Islet of Langerhans (tissue), 1 donor: ENCODE measurements around the gene LRRC52.
A peak's percentile ranks its signal among the peaks of the same experiment; 100 is the strongest.

ENCODE experiments used
- FAIRE-seq: peaks from one replicate; lab custom pipeline; 2011; peaks lifted over from hg19 to GRCh38; lab: Jason Lieb, UNC

Gene LRRC52, protein sequence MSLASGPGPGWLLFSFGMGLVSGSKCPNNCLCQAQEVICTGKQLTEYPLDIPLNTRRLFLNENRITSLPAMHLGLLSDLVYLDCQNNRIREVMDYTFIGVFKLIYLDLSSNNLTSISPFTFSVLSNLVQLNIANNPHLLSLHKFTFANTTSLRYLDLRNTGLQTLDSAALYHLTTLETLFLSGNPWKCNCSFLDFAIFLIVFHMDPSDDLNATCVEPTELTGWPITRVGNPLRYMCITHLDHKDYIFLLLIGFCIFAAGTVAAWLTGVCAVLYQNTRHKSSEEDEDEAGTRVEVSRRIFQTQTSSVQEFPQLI

DNA sequence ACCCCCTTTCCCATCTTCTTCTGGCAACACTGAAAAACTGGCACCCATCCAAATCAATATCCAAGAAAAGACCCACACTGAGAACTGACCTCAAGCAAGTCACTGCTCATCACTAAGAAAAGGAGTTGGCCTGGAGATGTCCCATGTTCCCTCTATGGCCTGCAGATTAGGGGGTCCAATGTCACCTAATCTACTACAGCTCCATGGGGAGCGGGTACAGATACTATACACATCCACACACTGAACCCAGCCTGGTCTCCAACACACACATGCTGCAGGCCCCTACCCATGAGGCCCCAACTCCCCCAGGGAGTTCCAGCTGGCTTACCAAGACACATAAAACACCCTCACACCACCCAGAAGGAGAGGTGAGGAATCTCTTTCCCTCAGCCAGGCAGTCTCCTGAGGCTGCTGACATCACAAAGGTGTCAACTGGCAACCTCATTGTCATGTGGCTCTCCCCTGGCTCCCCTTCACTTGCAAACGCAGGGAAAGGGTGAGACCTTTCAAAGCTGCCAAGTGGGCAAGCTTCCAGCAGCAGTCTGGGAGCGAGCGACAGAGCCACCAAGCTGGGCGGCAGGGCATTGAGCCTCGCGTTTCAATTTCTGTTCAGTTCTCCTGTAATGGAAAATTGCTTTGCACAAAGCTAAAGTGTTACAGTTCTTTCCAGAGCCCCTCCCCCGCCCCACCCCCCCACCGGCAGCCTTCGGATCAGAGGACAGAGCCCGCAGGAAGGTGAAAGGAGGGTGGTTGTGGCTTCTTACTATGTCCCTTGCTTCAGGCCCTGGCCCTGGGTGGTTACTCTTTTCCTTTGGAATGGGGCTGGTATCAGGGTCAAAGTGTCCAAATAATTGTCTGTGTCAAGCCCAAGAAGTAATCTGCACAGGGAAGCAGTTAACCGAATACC is at the start of gene LRRC52:
Gene LRRC52 (plus strand): TSS at position 469 of the 907 bp plus-strand sequence. CDS start 297 bp downstream, at position 766.
- peak; percentile 55 for FAIRE-seq

DNA sequence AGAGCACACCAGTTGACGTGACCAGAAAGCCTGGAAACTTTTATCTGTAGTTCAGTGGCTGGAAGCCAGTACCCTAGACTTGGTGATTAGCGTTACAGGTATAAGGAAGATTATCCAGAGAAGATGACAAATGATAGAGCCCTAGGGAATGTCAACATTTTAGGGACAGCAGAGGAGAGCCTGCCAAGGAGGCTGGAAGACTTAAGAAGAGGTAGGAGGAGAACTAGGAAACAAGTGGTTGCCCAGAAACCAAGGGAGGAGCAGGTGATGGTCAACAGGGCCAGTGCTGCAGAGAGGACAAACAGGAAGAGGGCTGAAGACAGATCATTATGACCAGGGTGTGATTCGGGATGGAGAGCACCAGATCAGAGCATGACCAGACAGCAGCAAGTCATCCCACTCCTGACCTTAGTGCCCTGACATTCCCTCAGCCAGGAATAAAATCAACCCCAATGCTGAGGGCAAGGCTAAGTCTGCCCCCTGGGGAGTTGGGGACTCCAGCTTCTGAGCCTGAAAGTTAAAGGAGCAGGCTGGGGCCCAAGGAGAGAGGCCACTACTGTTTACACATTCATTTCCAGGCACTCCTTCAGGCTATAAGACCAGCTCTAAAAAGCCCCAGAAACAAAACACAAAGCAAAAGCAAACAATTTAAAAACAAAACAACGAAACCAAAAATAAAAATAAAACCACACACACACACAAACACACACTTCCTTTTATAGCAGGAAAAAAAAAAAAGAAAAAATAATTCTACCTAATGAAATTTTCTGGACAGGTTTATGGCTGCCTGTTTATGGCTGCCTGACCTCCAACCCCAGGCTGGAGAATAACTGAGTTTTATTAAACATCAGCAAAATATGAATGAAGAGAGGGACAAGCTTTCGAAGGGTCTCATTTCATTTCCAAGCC is 48.6 kb upstream of the LRRC52 start:
- FAIRE-seq = no peak

DNA sequence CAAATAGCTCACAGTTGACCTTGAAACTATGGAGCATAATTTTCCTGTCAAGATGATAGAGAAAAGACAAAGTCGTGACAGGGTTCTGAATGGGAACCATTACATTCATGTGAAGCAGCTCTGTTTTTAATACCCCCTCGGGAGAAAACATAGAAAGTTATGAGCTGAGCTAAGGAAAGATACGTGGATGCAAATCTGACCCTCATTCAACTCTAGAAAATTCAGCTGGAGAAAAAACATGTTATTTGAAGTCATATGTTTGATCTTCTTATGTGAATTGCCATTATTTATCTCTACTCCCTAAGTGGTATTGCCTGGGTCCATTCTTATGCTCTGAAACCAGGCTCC is 48.0 kb upstream of the LRRC52 start:
- FAIRE-seq = no peak

DNA sequence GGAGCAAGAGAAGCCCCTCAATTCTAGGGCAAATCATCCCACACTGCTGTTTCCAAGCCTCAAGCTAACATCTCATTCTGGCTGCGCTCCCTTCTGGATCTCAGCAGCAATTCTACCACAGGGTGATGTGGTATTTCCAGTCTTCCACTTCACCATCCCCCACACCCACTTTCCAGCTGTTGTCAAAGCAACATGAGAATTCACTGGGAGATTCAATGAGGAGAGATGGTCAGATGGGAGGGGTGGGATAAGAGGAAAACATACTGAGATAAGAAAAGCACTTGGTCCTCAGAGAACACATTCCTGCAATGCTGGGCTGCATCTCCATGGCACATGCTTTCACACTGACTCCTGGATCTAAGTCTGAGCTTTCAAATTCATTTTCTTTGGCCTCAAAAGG is 47.3 kb upstream of the LRRC52 start:
- no peak for FAIRE-seq

DNA sequence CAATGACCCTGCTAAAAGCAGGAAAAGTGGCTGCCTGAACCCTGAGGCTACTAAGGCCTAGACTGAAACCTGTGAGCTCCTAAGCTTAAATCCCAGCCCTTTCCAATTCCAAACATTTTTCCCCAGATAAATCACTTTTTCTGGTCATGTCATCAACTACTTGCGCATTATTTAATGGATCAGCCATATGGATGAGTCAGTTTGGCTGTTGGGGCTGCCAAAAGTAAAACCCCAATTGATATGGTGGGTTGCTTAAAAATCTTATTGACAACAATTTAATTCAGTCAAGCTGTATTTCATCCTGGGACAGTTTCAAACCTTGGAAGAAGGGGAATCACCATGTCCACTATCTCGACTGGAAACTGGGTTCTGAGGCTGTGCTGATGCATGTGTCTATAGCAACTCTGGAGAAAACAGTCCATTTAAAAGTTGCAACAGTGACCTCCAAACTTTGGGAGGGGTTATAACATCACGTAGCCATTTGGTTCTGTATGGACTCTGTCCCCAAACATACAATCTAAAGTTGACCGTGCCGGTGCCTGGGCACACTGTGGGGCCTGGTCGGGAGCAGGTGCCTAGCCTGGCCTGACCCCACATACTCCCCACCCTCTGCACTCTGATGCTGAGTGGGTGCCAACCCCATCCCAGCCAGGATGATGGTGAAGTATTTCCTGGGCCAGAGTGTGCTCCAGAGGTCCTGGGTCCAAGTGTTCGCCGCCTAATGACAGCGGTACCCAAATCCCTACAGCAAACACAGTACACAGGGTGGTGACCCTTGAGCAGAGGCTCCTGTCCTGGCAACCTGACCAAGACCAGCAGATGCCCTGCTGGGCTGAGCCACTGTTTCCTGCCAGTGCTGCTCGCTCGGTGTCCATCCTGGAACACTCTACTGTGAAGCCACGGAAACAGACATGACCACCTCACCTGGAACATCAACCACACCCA is 46.5 kb upstream of the LRRC52 start:
- no peak for FAIRE-seq

DNA sequence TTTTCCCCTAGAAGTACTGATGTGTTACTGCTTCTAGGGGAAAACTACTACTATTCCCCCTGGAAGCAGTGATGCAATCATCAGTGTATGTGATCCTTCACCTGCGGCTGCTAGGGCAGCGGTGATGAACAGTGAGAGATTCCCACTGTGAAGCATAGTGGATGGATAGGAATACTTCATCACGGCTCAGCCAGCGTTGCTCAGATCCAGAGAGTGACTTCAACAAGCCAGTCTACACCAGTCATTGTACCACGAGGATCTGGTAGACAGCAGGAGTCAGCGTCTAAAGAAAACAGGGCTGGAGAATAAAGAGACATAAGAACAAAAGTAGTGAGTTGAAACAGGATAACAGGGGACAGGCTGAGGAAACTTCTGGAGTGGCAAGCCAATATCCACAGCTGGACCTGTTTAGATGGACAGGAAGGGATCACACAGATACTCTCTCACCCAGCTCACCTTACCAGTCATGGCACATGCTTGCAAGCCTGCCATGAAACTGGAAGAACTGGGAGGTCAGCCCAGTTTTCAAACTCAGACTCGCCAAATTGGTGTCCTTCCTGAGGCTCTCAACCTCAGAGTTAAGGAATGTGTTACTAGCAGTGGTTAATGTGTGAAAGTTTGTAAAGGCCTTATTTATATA is 42.4 kb upstream of the LRRC52 start:
- FAIRE-seq = no peak

DNA sequence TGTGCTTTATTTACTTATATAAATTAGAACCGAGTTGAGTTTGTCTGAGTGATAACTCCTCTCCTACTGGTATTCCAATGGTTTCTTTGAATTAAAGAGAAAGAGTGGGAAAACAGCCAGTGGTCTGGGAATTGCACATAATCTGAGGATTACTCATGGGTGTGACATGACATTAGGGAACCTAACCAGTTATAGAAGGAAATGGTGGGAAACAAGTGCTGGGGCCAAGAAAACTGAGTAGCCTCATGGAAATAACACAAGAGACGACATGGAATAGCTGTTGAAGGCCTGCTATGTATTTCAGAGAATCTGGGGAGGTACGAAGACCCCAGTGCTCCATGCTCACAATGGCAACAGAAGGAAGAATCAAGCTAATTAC is 41.8 kb upstream of the LRRC52 start:
- FAIRE-seq = no peak

DNA sequence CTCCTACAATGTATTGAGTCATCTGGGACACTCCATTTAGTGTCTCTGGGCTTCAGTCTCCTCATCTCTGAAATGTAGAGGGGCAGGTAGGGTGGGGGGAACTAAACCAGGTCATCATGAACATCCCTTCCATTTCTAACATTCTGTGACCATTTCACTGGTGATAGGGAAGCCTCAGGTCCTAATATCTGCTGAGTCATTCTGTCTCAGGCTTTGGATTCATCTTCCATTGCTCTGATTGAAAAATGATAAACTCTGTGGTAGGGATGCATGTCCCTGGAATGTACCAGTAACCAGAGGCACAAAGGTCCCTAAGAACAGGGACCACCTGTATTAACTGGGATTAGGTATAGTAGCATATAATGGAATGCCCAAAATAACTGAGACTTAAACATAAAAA is 36.2 kb upstream of the LRRC52 start:
- FAIRE-seq = no peak

DNA sequence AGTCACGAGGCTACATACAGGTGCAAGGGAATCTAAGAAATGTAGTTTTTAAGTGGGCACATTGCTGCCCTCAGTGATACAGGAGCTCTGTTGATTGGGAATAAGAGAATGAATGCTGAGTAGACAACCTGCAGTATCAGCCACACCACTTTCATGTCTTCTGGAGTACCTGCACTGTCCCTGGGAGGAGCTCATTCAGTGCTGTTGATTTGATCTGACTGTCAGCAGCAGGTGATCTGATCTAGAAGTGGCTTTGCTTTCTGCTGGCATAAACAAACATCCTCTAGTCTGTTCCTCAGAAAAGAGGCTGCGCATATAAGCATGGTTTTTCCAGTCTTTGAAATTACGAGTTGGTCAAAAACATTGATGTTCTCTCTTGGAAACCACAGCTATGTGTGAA is 35.5 kb upstream of the LRRC52 start:
- FAIRE-seq = no peak

DNA sequence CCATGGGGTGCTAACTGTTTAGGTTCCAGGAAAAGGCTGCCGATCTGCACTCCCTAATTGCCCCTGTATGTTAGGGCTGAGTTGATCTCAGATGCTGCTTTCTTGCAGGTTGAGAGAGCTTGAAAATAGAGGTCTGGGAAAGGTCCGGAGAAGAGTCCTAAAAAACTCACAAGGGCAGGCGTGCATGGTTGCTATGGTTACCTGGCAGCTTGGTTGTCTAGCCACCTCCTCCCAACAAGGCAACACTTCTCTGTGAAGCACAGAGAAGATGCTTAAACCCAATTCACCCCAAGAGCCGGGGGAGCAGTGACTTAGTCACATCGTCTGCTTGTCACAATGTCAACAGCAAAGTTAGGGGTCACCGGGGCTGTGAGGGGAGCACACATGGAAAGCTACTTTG is 31.0 kb upstream of the LRRC52 start:
- no peak for FAIRE-seq

DNA sequence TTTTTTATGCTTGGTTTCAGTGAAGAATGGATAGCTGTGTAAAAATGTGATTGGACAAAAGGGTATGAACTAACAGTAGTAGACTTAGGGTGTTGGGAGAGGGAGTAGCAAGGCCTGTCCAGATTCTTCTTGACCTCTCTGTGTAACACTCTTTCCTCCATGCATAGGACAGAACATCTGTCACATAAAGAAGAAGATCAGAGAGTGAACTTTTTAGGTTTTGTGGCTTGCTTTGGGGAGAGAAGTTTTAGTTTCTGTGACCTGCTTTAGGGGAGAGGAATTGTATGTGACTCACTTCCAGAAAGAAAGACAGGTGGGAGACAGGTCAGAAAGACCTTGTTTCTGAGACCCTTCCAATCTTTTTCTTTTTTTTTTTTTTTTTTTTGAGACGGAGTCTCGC is 27.3 kb upstream of the LRRC52 start:
- no peak for FAIRE-seq

DNA sequence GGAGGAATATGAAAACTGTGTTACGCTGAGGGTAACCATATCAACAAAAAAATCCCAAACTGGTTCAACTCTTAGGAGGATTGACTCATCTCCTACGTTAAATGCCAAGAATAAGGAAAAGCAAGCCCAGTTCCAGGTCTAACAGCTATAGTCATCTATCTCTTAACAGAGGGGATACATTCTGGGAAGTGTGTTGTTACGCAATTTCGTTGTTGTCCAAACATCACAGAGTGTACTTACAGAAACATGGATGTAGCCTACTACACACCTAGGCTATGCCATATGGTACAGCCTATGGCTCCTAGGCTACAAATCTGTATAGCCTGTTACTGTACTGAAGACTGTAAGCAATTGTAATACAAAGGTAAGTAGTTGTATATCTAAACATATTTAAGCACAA is 23.2 kb upstream of the LRRC52 start:
- no peak for FAIRE-seq

DNA sequence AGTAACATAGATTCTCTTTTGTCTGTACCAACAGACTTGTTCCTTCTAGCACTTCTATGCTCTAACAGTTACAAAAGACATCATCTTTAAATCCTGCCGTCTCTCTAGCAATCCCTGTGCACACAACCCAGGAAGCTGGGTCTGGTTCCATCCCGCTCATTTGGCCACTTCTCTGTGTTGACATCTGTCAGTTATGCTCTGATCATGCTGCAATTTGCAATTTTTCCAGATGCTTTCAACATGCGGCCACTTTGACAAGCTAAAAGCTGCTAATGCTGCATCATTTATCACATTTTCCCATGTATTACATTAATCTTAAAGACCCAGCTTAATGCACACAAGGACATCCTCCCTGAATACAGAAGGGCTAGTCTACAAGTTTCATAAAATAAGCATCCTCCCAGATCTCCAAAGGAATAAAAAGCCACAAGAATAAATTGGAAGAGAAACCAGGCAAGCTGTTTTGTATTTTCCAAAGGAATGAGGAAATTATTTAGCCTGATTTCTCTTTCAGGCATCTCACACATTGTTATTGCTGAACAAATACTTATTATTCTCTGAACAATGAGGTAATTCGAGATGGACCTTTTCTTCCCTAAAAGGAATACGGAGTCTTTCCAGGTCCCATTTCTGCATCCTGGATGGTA is 19.0 kb upstream of the LRRC52 start:
- no peak for FAIRE-seq

DNA sequence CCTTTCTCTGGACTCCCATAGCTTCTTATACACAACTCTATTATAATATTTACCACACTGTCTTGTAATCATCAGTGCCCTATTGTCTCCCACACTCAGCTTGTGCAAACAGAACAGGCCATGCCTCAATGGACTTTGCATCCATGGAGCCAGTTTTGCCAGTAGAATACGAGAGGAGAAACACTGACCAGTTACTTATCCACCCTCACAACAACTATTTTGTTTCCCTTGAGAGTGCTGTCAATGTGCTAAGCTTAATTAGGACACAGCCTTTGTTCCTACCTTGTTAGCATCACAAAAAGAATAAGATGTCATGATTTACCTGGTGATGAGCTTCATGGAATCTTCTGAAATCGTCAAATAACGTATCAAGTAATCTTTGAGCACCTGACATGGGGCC is 18.1 kb upstream of the LRRC52 start:
- FAIRE-seq = no peak

DNA sequence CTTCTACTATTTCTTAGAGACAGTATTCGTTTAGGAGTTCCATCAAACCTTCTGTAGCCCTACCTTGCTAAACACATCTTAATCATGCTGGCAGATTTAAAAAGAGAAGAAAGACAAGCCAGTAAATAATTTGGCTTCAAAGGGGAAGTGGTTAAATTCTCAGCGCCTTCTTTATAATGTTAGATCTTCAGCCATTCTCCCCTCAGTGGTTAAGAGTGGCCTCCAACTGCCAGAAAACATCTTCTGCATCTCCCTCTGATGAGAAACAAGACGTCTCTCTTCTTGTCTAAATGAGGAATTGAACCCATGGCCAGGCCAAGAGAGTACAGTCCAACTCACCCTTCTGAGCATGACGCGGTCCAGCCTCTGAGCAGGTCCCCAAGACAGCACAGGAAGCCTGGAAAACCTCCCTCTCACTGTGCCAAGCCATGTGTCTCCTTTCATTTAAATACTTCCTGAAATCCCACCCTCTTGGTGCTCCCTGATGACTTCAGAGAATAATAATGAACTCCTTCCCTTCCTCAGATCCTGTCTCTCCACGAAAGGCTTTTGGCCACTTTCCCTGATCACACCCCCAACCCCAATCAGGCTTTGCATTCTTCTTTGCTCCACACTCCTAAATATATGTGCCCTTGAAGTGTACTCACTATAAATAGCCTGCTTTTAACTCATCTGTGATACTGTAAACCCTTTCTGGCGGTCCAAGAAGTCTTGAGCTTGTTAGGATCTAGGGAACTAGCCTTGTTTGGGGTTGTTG is 16.4 kb upstream of the LRRC52 start:
- no peak for FAIRE-seq

DNA sequence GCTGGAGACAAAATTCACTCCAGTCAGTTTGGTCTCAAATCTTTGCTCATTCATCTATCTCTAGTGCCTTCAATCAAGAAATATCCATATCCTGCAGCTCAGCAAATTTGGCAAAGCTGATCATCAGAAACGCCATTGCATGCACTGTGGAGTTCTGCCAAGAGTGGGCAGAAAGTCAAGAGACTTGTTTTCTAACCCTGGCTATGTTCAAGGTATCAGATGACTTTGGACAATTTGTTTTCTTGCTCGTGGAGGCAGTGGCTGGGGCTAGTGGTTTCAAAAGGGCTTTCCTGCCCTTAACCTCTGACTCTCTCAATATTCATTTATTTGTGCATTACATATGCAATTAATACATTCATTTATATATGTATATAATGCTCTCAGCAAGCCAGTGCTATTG is 12.8 kb upstream of the LRRC52 start:
- FAIRE-seq = no peak

DNA sequence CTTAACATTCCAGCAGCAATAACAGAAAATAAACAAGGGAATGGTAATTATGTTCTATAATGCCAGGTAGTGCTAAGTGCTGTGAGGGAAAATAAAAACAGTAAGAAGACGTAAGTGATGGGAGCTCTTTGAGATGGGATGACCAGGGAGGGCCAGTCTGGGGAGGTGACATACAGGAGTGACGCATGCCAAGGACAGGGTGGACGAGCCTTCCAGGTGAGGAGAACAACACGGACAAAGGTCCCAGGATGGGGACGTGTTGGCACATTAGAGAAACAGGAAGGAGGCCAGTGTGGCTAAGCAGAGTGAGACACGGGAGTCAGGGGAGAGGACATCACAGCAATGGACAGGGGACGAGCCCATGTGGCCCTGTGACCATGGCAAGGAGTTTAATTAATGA is 11.7 kb upstream of the LRRC52 start:
- no peak for FAIRE-seq

DNA sequence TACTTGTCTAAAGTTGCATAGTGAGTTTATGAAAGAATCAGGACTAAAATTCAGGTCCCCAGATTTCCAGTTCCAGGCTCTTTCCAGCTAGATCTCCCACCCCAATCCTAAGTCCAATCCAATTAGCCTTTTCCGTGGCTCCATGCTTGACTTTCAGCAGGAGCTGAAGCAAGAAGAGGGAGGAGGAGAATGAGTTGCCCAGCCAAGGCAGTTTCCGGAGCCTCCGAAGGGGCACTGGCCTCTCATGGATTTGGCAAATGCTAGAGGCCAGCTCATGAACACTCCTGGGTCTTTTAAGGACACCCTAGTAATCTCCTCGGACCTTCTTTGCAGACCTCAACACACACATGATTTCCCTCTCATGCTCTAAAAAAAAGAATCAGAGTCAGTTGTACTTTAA is 10.5 kb upstream of the LRRC52 start:
- no peak for FAIRE-seq

DNA sequence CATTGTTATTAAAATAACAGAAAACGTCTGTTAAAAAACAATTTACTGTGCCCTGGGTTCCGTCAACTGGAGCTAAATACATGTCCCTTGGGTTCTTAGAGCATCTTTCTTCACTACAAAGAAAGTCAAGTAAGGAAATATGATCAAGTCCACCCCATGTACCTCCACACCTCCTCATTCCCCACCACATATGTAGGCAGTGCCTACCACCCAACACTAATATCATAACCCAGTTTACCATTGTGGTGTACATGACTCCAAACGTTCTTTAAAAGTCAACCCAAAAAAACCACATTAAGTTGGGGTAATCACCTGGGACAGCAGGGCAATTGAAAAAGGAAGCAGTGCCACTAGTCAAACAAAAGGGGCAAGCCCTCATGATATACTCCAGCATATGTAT is 7.8 kb upstream of the LRRC52 start:
- FAIRE-seq = no peak
